ENCODE results near the gene SFRP4. TPM values are rescaled to one million over a fixed set of nuclear protein-coding genes. Genes with fewer than 3 reads are reported as not detected.

Gene SFRP4
- total and polyA plus RNA-seq, 2 of the 8 experiments (the other 6 are each of a cell fraction or from before 2014, with no cell fraction given) = 0.03 TPM; not detected in 1

DNA sequence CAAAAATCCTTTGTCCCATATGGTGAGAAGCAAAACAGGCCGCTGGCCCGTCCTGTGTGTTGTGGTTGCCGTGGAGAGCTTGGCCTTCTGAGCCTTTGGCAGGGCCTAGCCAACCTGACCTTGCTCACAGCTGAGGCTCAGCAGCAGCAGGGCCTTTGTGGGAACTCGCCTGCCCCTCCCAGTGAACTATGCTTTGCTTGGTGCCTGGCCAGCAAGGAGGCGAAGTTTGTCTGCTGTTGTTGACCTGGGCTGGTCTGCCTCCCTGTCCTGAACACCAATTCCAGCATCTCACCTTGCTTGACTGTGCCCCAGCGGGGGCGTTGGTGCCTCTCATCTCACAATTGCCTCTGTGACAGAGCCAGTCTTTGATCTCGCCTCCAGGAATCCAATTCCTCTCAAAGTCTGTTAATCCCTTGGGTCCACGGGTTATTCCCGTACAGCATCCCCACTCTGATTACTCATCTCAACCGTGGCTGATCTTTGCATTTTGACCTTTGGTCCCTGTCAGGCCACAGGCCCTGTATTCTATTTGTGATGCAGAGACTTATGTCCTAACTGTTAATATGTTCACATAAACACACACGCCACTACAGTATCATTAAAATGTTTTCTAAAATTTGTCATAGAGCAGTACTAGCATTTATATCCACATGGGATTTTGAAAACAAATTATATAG lies 26.5 kb upstream of the SFRP4 start (continued):
- TF ChIP-seq GTF2F1 (IDR thresholded peaks at IDR 0.05; ENCODE audit: borderline replicate concordance, low read depth, low read length) (no peak), YY1 (IDR thresholded peaks at IDR 0.05; ENCODE audit: low read depth, low read length) (no peak), RBBP5 (IDR thresholded peaks at IDR 0.05; ENCODE audit: borderline replicate concordance, low read depth, low read length) (no peak), JUND (IDR thresholded peaks at IDR 0.05; ENCODE audit: low read length) (no peak), RFX5 (IDR thresholded peaks at IDR 0.05; ENCODE audit: borderline replicate concordance, low read depth, low read length) (no peak)
- TF ChIP-seq, protein P1, sequence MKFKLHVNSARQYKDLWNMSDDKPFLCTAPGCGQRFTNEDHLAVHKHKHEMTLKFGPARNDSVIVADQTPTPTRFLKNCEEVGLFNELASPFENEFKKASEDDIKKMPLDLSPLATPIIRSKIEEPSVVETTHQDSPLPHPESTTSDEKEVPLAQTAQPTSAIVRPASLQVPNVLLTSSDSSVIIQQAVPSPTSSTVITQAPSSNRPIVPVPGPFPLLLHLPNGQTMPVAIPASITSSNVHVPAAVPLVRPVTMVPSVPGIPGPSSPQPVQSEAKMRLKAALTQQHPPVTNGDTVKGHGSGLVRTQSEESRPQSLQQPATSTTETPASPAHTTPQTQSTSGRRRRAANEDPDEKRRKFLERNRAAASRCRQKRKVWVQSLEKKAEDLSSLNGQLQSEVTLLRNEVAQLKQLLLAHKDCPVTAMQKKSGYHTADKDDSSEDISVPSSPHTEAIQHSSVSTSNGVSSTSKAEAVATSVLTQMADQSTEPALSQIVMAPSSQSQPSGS (IDR thresholded peaks at IDR 0.05; ENCODE audit: low read length) = no peak
- TF ChIP-seq, protein P2, sequence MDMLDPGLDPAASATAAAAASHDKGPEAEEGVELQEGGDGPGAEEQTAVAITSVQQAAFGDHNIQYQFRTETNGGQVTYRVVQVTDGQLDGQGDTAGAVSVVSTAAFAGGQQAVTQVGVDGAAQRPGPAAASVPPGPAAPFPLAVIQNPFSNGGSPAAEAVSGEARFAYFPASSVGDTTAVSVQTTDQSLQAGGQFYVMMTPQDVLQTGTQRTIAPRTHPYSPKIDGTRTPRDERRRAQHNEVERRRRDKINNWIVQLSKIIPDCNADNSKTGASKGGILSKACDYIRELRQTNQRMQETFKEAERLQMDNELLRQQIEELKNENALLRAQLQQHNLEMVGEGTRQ (IDR thresholded peaks at IDR 0.05; ENCODE audit: low read length) = no peak

Measured in H1 (cell line).